ENCODE results near the gene KAZN.

Gene KAZN

DNA sequence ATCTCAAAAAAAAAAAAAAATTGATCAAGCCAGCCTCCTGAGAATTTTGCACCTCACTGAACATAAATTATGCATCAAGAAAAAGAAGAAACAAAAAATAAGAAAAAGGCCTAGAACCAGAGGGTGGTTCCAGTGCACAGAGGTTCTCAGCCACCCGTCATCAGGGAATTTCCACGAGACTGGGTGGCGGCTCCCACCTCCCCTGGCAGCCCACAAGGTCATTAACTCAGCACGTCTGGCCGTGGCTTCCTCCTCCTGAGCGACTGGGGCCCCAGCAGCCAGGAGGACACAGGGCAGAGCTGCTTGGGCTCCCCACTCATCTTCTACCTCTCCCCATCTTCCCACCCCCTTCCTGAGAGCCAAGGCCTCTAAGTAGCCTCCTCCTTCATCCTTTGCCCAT is 539.3 kb downstream of the KAZN start:
- no peak for DNase-seq (ENCODE audit: low read depth)
- TF ChIP-seq, protein P1, sequence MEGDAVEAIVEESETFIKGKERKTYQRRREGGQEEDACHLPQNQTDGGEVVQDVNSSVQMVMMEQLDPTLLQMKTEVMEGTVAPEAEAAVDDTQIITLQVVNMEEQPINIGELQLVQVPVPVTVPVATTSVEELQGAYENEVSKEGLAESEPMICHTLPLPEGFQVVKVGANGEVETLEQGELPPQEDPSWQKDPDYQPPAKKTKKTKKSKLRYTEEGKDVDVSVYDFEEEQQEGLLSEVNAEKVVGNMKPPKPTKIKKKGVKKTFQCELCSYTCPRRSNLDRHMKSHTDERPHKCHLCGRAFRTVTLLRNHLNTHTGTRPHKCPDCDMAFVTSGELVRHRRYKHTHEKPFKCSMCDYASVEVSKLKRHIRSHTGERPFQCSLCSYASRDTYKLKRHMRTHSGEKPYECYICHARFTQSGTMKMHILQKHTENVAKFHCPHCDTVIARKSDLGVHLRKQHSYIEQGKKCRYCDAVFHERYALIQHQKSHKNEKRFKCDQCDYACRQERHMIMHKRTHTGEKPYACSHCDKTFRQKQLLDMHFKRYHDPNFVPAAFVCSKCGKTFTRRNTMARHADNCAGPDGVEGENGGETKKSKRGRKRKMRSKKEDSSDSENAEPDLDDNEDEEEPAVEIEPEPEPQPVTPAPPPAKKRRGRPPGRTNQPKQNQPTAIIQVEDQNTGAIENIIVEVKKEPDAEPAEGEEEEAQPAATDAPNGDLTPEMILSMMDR (conservative IDR thresholded peaks at IDR 0.05; ENCODE audit: low read depth, low read length), result no peak
- no peak overlapping the region for H3K4me3 ChIP-seq (ENCODE audit: low read depth, low read length)

DNA sequence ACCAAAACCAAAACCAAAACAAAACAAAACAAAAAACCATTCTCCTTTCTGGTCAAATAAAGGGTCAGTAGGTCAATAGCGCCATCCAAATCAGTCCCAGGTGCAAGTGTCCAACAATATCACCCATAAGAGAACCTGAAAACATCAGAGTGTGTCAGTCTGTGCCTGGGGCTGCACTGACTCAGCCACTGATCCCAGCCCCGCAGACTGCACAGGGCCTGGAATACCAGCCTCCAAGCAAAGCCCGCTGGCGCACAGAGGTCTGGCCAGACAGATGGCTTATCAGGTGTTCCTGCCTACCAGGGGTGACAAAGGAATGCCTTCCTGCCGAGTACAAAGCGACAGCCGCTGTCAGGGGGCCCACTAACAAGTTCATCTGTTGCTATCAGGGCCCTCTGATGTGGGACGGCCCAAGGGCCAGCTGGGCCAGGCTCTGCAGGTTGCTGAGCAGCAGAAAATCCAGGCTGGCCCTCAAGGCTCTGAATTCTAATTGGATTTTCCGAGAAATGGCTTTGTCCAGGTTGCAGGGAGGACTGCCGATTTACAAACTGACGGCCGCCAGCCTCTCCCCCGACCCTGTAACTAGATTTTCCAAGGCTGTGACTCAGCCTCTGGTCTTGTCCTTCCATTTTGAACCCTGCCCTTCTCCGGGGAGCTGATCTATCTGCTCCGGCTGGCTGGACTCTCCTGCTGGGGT is 541.3 kb downstream of the KAZN start:
- no peak for DNase-seq (ENCODE audit: low read depth)
- TF ChIP-seq, protein P1 (conservative IDR thresholded peaks at IDR 0.05; ENCODE audit: low read depth, low read length), result no peak
- no peak overlapping the region for H3K4me3 ChIP-seq (ENCODE audit: low read depth, low read length)

- TF ChIP-seq, protein P1 (conservative IDR thresholded peaks at IDR 0.05; ENCODE audit: low read depth, low read length), result no peak
- peak; percentile 24 for DNase-seq (ENCODE audit: low read depth)
- H3K4me3 ChIP-seq (ENCODE audit: low read depth, low read length), result no peak overlapping the region
These were observed 543.6 kb downstream of the KAZN start for GRCh38 chr1:15141935-15142539.

GRCh38 chr1:15145327-15145726 is 546.8 kb downstream of the KAZN start:
- DNase-seq (ENCODE audit: low read depth), result no peak
- H3K4me3 ChIP-seq (ENCODE audit: low read depth, low read length), result no peak overlapping the region
- TF ChIP-seq, protein P1 (conservative IDR thresholded peaks at IDR 0.05; ENCODE audit: low read depth, low read length), result no peak

DNA sequence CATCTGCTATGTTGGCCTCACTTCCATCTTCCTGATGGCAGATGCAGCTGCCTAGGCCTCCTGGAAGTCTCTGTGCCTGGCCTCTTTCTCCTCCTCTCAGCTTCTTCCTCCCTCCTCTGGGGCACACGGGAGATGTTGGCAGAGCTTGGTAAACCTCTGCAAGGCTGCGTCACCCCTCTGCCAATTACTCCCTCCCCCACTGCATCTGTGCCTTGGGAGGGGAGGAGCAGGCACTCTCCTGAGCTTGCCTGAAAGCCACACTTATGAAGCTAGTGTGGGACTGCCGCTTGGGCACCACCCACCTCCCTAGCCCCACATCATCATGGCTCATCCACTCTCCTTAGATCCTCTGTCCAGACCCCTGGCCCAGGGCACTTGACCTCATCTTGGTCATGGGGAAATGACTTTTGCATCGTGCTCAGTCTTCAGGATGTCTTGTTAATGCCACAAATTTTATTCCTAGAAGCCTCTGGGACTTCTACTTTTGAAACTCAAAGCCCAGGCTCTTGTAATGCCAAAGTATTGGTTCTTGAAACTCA is 547.7 kb downstream of the KAZN start:
- no peak for DNase-seq (ENCODE audit: low read depth)

GRCh38 chr1:15146971-15147376 is 548.5 kb downstream of the KAZN start:
- TF ChIP-seq, protein P1 (conservative IDR thresholded peaks at IDR 0.05; ENCODE audit: low read depth, low read length), result no peak
- DNase-seq (ENCODE audit: low read depth), result no peak
- no peak overlapping the region for H3K4me3 ChIP-seq (ENCODE audit: low read depth, low read length)

More for the DNA sequence above, 547.7 kb downstream of the KAZN start:
- TF ChIP-seq, protein P1 (conservative IDR thresholded peaks at IDR 0.05; ENCODE audit: low read depth, low read length), result no peak
- no peak overlapping the region for H3K4me3 ChIP-seq (ENCODE audit: low read depth, low read length)

Data from choroid plexus epithelial cell (primary cell).